GM12892 (cell line): Measurements from ENCODE around the gene PSMC3.

ENCODE experiments used
- POLR2A ChIP-seq: IDR thresholded peaks from 2 replicates; pipeline ENCODE4 v1.6.1; 2011; ENCODE audit warnings: low read depth, low read length, control low read depth
- POLR2AphosphoS5 ChIP-seq: IDR thresholded peaks from 2 replicates; pipeline ENCODE4 v1.6.1; 2011; ENCODE audit warnings: low read depth, low read length, control low read depth

GRCh38 chr11:47417712-47418111 lies 8.5 kb downstream of the PSMC3 start:
- TF ChIP-seq POLR2AphosphoS5: no peak; the same call in 1 of the 2 replicates
- no peak for TF ChIP-seq POLR2A
